Fibroblast of lung (primary cell): Measurements from ENCODE around the gene KRT16.

Experiments used
- EZH2 ChIP-seq: IDR thresholded peaks from 2 replicates; pipeline ENCODE4 v1.5.1; 2012; ENCODE audit warnings: low read length, control low read depth, mild to moderate bottlenecking; ENCODE audit errors: missing control alignments
- TF ChIP-seq, protein P1 (sequence below), 2 donors: IDR thresholded peaks in 1 of 2; conservative IDR thresholded peaks in 1 of 2; 1 replicate in 1 of 2; 2 replicates in 1 of 2; pipeline ENCODE4 v1.5.1; 2011 to 2012; ENCODE audit warnings: low read length in 2 of 2, control low read depth in 1 of 2, inconsistent platforms in 1 of 2, low read depth in 1 of 2, mild to moderate bottlenecking in 1 of 2

DNA sequence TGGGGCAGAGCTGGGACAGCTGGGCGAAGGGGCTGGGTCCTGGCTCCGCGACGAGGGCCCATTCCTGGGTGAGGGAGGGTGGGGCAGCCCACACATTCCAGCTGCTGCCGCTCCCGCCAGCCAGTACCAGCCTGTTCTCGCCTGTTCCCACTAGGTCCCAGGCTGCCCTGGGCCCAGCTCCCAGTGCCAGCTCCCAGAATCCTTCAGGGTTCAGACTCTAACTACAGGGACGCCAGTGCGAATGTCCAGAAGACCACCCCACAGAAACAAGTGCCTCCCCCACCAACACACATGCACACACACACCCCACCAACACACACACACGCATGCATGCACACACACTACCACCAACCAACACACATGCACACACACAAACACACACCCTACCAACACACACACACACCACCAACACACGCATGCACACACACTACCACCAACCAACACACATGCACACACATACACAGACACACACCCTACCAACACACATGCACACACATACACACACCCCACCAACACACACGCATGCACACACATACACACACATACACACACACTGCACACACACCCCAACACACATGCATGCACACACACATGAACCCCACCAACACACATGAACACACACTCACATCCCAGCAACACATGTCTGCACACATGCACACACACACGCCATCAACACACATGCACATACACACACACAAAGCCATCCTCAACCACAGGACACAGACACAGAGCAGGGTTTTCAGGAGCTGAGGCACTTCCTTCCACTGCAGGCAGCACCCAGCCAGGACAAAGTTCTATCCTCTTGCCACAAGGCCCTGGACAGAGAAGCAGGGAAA is 39.3 kb upstream of the KRT16 start:
- TF ChIP-seq, protein P1, sequence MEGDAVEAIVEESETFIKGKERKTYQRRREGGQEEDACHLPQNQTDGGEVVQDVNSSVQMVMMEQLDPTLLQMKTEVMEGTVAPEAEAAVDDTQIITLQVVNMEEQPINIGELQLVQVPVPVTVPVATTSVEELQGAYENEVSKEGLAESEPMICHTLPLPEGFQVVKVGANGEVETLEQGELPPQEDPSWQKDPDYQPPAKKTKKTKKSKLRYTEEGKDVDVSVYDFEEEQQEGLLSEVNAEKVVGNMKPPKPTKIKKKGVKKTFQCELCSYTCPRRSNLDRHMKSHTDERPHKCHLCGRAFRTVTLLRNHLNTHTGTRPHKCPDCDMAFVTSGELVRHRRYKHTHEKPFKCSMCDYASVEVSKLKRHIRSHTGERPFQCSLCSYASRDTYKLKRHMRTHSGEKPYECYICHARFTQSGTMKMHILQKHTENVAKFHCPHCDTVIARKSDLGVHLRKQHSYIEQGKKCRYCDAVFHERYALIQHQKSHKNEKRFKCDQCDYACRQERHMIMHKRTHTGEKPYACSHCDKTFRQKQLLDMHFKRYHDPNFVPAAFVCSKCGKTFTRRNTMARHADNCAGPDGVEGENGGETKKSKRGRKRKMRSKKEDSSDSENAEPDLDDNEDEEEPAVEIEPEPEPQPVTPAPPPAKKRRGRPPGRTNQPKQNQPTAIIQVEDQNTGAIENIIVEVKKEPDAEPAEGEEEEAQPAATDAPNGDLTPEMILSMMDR (conservative IDR thresholded peaks at IDR 0.05 in 1 of 2, IDR thresholded peaks at IDR 0.05 in 1 of 2; ENCODE audit: low read depth in 1 of 2, low read length in 2 of 2) = no peak
- TF ChIP-seq EZH2 = no peak
